Choroid plexus epithelial cell (primary cell): ENCODE measurements around the gene ANKH.

Experiments used
- DNase-seq: peaks from one replicate; pipeline ENCODE4 v3.0.0-alpha.2; 2010; ENCODE audit warnings: low read depth
- H3K4me3 ChIP-seq: 2 replicates; pipeline ENCODE4 v1.5.1; 2011; ENCODE audit warnings: low read depth, mild to moderate bottlenecking, control low read depth, low read length, moderate library complexity
- CTCF ChIP-seq: conservative IDR thresholded peaks from 2 replicates; pipeline ENCODE4 v1.5.1; 2011; ENCODE audit warnings: low read depth, mild to moderate bottlenecking, control low read depth, inconsistent platforms, low read length, moderate library complexity

The ANKH gene

GRCh38 chr5:14760548-14761002 is 111.0 kb downstream of the ANKH start:
- DNase-seq: no peak
- TF ChIP-seq CTCF: no peak
- H3K4me3 ChIP-seq: no peak overlapping the region

GRCh38 chr5:14759744-14760547 is 111.6 kb downstream of the ANKH start:
- H3K4me3 ChIP-seq: no peak overlapping the region
- DNase-seq: no peak
- TF ChIP-seq CTCF: no peak

GRCh38 chr5:14757850-14758249 is 113.7 kb downstream of the ANKH start:
- no peak overlapping the region for H3K4me3 ChIP-seq
- DNase-seq: no peak
- no peak for TF ChIP-seq CTCF

GRCh38 chr5:14756478-14756877 is 115.1 kb downstream of the ANKH start:
- no peak for TF ChIP-seq CTCF
- no peak for DNase-seq
- no peak overlapping the region for H3K4me3 ChIP-seq

- H3K4me3 ChIP-seq: no peak overlapping the region
- DNase-seq: no peak
- no peak for TF ChIP-seq CTCF
Measured at GRCh38 chr5:14753947-14754346, 117.6 kb downstream of the ANKH start.

GRCh38 chr5:14753292-14753691 is 118.3 kb downstream of the ANKH start:
- H3K4me3 ChIP-seq: no peak overlapping the region
- DNase-seq: no peak
- no peak for TF ChIP-seq CTCF

GRCh38 chr5:14752497-14753071 is 119.0 kb downstream of the ANKH start:
- no peak for DNase-seq
- no peak for TF ChIP-seq CTCF
- H3K4me3 ChIP-seq: no peak overlapping the region
